Measurements from ENCODE around the gene EPPIN.

GRCh38 chr20:45550765-45551164, 3.6 kb upstream of the EPPIN start:
- no peak for TF ChIP-seq POLR2A (IDR thresholded peaks at IDR 0.05)
- no peak for TF ChIP-seq POLR2AphosphoS5 (IDR thresholded peaks at IDR 0.05)
- TF ChIP-seq, protein P1, sequence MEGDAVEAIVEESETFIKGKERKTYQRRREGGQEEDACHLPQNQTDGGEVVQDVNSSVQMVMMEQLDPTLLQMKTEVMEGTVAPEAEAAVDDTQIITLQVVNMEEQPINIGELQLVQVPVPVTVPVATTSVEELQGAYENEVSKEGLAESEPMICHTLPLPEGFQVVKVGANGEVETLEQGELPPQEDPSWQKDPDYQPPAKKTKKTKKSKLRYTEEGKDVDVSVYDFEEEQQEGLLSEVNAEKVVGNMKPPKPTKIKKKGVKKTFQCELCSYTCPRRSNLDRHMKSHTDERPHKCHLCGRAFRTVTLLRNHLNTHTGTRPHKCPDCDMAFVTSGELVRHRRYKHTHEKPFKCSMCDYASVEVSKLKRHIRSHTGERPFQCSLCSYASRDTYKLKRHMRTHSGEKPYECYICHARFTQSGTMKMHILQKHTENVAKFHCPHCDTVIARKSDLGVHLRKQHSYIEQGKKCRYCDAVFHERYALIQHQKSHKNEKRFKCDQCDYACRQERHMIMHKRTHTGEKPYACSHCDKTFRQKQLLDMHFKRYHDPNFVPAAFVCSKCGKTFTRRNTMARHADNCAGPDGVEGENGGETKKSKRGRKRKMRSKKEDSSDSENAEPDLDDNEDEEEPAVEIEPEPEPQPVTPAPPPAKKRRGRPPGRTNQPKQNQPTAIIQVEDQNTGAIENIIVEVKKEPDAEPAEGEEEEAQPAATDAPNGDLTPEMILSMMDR (IDR thresholded peaks at IDR 0.05) = no peak
- TF ChIP-seq EP300 (IDR thresholded peaks at IDR 0.05) = no peak
